K562 (cell line): ENCODE measurements around the gene KLF5.

ENCODE experiments used
- CTCF ChIP-seq, 3 experiments: IDR thresholded peaks in 2 of 3; conservative IDR thresholded peaks in 1 of 3; 2 replicates each; pipeline ENCODE4 v1.5.1; 2011 to 2012; ENCODE audit warnings: low read length in 3 of 3, mild to moderate bottlenecking in 3 of 3, control low read depth in 2 of 3, improper control_type of control experiment in 1 of 3, inconsistent platforms in 1 of 3, low read depth in 1 of 3, mixed read lengths in 1 of 3, moderate library complexity in 1 of 3; ENCODE audit not compliant: insufficient read depth in 2 of 3
- HDGF ChIP-seq: fragments of 450-650 bp; IDR thresholded peaks from 2 replicates; pipeline ENCODE4 v1.6.1; 2016
- KDM1A ChIP-seq, 2 experiments: fragments of 450-650 bp; IDR thresholded peaks; 2 replicates each; pipeline ENCODE4 v1.6.1; 2016; ENCODE audit warnings: mild to moderate bottlenecking in 2 of 2
- MLLT1 ChIP-seq, 2 experiments: fragments of 450-650 bp; IDR thresholded peaks; 2 replicates each; pipeline ENCODE4 v1.6.1; 2016
- MNT ChIP-seq, 2 experiments: fragments of 450-650 bp; conservative IDR thresholded peaks; 2 replicates each; pipeline ENCODE4 v1.6.1; 2017; ENCODE audit warnings: mild to moderate bottlenecking in 2 of 2, moderate library complexity in 2 of 2
- NEUROD1 ChIP-seq: fragments of 150-350 bp; IDR thresholded peaks from 2 replicates; pipeline ENCODE4 v1.6.1; 2014; ENCODE audit warnings: borderline replicate concordance, low read length, low read depth; ENCODE audit not compliant: partially characterized antibody
- POLR2AphosphoS5 ChIP-seq: IDR thresholded peaks from 2 replicates; pipeline ENCODE4 v1.6.1; 2011; ENCODE audit warnings: mild to moderate bottlenecking, low read depth, low read length, moderate library complexity; ENCODE audit not compliant: control insufficient read depth, insufficient read depth
- RBFOX2 ChIP-seq: fragments of 200-400 bp; formaldehyde crosslinking; IDR thresholded peaks from 2 replicates; pipeline ENCODE4 v1.6.1; 2017; ENCODE audit warnings: low read depth, mild to moderate bottlenecking, low read length, moderate library complexity
- TBP ChIP-seq: optimal IDR thresholded peaks from 2 replicates; pipeline ENCODE3; 2011; ENCODE audit warnings: low read depth, low read length, improper control_type of control experiment
- TRIM24 ChIP-seq, 2 experiments: fragments of 450-650 bp; IDR thresholded peaks; 2 replicates each; pipeline ENCODE4 v1.6.1; 2016

- TF ChIP-seq TBP: no peak
- TF ChIP-seq MNT (conservative IDR thresholded peaks at IDR 0.05): no peak
- no peak for TF ChIP-seq RBFOX2
- no peak for TF ChIP-seq POLR2AphosphoS5
- no peak for TF ChIP-seq TRIM24 (IDR thresholded peaks at IDR 0.05)
- no peak for TF ChIP-seq KDM1A (IDR thresholded peaks at IDR 0.05)
- TF ChIP-seq CTCF (IDR thresholded peaks at IDR 0.05 in 2 of 3, conservative IDR thresholded peaks at IDR 0.05 in 1 of 3; ENCODE audit: insufficient read depth in 2 of 3, low read depth in 1 of 3, low read length in 3 of 3): no peak
- TF ChIP-seq NEUROD1: no peak
- TF ChIP-seq MLLT1 (IDR thresholded peaks at IDR 0.05): no peak
- no peak for TF ChIP-seq HDGF
These were observed 3.1 kb downstream of the KLF5 start for GRCh38 chr13:73061876-73062275.
